GM12892 (cell line): ENCODE measurements around the gene ZDHHC11B.
"Not testable (repeated sequence)": the region's sequence is repeated elsewhere in the genome, so short reads cannot be mapped to it uniquely, and the experiment has no call there.

ENCODE experiments used
- POLR2A ChIP-seq: IDR thresholded peaks from 2 replicates; pipeline ENCODE4 v1.6.1; 2011; ENCODE audit warnings: low read depth, low read length, control low read depth
- POLR2AphosphoS5 ChIP-seq: IDR thresholded peaks from 2 replicates; pipeline ENCODE4 v1.6.1; 2011; ENCODE audit warnings: low read depth, low read length, control low read depth

GRCh38 chr5:719379-719778 is 65.2 kb downstream of the ZDHHC11B start:
- TF ChIP-seq POLR2A, POLR2AphosphoS5: not testable (repeated sequence)
